Skin epidermis (tissue), 12 donors: ENCODE measurements around the gene FSCN2.

Experiments
- H3K27ac ChIP-seq, 21 experiments: fragments of 200-600 bp; sonication (generic) in 11 of 21; one replicate each; pipeline ENCODE4 v1.5.0; 2020; ENCODE audit warnings: mild to moderate bottlenecking in 3 of 21, inconsistent platforms in 2 of 21, moderate library complexity in 2 of 21
- H3K4me3 ChIP-seq, 7 experiments: fragments of 200-600 bp; sonication (generic) in 2 of 7; one replicate each; pipeline ENCODE4 v1.5.0; 2020; ENCODE audit warnings: inconsistent platforms in 2 of 7, mild to moderate bottlenecking in 2 of 7, moderate library complexity in 1 of 7

Gene FSCN2

DNA sequence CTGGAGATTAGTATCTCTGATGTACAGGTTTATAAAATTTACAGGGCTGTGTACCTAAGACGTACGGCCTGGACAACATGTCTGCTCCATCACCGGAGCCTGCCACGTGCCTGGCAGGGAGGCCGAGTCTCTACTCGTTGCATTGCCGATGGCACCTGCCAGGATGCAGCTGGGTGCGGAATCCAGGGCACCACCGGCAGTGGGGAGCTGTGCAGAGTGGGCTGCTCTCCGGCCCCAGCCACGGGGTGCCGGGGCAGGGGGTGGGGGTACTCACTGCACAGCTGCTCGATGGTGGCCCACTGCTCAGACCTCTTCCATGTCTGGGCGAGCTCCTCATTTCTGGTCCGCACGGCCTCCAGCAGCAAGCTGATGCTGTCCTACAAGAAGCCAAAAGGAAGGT lies 37.1 kb downstream of the FSCN2 start:
- peak overlapping the region in 10 of 21 experiments; percentile 38 to 91 (median 80) for H3K27ac ChIP-seq

DNA sequence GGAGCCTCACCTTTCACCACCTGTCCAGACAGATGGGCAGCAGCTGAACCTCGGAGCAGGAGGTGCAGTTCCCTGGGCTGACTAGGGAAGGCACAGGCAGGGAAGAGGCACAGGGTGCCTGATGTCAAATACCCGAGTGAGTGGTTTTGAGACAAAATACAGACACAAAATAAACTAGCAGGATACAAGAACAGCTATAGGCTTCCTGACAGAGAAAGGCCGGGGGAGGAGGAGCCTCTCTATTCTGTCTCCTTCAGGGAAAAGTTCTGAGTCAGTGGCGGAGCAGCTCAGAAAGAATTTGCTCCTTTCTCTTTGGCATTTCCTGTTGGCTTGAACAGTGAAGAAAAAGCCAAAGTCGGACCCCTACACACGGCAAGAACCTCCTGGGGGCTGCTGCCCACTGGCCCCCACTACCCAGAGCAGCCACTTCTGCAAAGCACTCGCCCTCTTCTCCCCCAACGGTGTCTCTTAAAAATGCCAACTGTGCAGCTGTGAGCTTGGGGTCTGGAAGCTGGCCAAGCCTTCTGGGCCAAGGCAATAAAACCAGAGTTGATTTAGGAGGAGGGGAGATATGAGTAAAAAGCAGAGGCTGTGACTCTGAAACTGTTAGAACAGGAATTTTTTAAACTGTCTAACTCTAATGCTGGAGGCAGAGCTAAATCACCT lies 38.4 kb downstream of the FSCN2 start:
- Histone ChIP-seq H3K27ac (peak overlapping the region in 20 of 21 experiments; percentile 17 to 91 (median 73)), H3K4me3 (peak overlapping the region in 1 of 7 experiments; percentile 4)

More for the DNA sequence above, 37.1 kb downstream of the FSCN2 start:
- no peak overlapping the region for H3K4me3 ChIP-seq

DNA sequence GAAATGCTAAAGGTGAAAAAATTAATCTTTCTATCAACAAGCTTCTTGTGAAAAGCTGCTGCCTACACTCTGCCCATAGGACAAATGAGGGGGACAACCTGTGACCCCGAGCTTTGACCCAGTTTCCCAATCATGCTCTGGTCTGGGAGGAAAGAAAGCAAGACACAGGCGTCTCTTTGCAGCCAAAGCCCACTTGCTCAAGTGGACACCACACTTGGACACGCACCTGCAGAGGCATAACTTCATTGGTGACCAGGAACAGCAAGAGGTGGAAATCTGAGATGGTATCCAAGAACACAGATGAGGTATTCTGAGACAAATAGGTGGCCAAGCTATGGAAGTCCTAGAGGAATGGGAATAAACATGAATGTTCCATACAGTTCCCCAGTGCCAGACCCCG lies 39.0 kb downstream of the FSCN2 start:
- Histone ChIP-seq H3K4me3 (no peak overlapping the region), H3K27ac (peak overlapping the region in 20 of 21 experiments; percentile 3 to 91 (median 73))

DNA sequence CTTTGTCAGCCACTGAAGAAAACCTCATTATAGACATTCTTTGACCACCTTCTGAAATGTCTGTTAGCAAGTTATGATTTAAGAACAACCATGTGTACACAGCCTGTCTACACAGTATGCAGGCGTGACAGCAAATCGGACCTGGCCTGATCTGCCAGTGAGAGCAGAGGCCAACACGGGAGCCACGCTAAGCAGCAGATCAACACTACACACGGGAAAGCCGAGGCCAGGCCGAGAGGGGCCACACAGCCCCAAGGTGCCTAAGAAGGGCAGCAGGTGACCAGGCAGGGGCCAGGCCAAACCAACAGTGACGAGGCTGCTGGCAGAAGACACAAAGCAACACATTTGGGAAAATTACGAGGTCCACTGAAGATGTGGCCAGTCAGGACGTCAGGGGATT lies 40.2 kb downstream of the FSCN2 start:
- H3K27ac ChIP-seq: peak overlapping the region in 6 of 21 experiments; percentile 10 to 85 (median 44)

DNA sequence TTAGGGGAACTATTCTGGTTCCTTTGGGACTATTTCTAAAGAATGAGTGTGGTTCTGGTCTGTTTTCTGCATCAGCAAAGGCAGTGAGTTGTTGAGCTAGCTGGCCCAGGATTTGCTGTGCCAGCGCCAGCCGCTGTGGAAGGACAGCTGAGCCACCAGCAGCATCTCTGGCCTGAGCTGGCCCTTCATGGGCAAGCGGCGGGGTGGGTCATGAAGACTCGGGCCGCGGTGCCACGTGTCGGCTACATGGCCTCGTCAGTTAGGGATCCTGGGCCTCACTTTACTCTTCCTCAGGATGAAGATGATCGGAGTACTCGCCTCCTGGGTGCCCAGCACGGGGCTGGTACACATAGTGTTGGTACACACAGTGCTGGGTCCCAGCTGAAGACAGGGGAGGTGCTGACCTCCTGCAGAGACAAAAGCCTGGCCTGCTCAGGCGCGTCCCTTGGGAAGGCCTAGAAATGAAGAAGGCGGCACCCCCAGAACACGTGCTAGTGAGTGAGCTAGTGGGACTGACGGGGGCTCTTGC lies 41.9 kb downstream of the FSCN2 start:
- no peak overlapping the region for H3K4me3 ChIP-seq
- no peak overlapping the region for H3K27ac ChIP-seq

More for the DNA sequence above, 40.2 kb downstream of the FSCN2 start:
- no peak overlapping the region for H3K4me3 ChIP-seq

DNA sequence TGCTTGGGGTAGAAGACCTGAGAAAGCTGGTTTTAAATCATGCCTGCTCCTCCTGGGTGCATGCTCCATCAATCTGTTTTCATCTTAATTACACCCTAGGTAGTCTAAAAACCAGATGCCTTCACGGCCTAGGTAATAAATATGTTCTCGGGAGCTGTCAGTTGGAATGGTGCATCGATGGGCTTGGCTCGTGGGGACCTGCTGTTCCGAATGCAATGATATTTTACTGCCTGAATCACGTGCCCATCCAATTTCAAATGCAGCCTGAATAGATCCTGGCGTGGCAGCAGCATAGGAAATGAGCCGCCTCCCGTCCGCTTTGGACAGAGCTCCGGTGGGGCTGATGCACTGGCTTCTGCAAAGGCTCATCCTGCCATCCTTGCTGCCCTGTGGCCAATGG lies 42.8 kb downstream of the FSCN2 start:
- Histone ChIP-seq H3K27ac (no peak overlapping the region), H3K4me3 (no peak overlapping the region)

DNA sequence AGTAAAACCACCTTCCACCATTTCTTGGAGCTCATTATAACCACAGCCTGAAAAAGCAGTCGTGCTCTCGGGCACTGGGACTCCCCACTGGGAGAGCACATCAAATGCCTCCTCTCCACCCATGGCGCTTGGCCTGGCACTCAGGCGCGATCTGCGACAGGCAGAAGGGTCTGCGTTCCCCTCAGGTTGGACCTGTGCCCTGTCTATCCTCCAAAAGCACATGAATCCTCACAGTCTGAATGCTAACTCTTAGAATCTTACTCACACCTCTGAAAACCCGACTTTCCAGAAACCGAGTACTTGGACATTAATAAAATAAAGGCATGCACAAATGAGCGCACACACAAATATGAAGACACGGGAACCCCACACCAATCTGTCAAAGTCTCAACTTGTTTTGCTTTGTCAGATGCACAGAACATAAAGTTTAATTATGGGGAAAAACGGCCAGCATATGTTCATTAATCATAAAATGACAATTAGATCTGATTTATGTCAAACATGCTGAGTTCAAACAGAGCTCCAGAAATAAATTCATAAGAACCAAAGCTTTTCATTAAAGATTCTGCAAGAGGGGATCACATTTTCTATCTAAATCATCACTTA lies 44.5 kb downstream of the FSCN2 start:
- Histone ChIP-seq H3K4me3 (no peak overlapping the region), H3K27ac (no peak overlapping the region)

DNA sequence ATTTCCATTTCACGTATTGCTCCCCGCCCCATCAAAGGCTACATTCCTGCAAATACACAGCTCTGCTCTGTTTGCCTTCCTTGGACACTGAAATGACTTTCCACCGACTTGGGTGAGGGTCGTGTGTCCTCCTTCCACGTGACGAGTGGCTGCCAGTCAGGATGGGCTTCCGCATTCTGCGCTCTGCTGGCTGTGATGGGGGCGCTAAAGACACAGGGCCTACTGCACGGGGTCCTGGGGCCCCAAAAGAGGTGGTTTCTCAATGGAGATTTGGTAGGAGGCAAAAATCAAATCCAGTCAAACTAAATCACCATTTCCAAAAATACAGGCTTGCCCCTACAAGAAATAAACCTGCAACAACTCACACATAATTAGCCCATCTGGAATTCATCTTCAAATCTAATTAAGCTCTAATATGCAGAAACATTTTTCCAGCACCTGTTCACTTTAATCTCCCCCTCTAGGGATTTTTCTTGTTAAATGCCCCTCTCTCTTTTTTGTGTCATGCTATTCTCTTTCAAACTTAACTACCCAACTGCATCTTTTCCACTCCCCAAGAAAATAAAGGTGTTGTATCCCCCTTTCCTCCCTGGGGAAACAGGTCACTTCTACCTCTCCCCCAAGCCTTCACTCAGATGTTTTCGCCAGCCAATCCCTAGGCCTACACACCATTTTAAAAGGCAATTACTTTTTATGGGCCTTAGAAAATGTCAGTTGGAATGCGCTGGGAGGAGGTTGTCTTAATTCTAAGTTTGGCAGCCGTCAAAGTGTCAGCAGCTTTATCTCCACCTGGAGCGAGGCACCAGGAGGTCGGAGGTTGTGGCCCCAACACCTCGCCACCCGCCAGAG lies 45.8 kb downstream of the FSCN2 start:
- H3K4me3 ChIP-seq: no peak overlapping the region
- no peak overlapping the region for H3K27ac ChIP-seq

DNA sequence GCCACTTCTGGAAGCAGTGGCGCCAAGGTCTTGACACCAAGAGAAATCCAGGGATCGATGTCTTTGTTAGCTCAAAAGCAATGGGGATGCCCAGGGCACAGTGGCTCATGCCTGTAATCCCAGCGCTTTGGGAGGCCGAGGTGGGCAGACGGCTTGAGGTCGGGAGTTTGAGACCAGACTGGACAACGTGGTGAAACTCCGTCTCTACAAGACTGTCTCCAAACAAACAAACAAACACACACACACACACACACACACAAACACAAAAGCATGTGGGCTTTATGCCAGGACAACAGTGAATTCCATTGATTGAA lies 46.4 kb downstream of the FSCN2 start:
- Histone ChIP-seq H3K27ac (peak overlapping the region in 1 of 21 experiments; percentile 14), H3K4me3 (no peak overlapping the region)

DNA sequence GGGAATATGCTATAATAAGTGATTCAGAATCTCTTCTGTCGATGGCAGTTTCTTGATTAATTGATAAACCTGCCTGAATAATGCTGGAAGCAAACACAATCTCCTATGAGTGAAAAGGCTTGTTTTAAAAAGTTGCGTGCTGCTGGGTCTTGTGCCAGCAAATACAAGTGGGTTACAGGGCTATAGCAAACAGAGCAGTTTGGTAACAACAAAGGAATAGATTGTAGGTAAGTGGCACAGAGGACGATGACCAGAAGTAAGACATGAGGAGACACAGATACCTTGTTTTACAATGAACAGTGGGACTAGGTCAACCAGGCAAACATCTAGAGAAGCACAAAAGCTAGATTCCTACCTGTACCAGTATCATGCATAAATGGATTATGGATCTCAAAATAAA lies 47.7 kb downstream of the FSCN2 start:
- no peak overlapping the region for H3K27ac ChIP-seq

DNA sequence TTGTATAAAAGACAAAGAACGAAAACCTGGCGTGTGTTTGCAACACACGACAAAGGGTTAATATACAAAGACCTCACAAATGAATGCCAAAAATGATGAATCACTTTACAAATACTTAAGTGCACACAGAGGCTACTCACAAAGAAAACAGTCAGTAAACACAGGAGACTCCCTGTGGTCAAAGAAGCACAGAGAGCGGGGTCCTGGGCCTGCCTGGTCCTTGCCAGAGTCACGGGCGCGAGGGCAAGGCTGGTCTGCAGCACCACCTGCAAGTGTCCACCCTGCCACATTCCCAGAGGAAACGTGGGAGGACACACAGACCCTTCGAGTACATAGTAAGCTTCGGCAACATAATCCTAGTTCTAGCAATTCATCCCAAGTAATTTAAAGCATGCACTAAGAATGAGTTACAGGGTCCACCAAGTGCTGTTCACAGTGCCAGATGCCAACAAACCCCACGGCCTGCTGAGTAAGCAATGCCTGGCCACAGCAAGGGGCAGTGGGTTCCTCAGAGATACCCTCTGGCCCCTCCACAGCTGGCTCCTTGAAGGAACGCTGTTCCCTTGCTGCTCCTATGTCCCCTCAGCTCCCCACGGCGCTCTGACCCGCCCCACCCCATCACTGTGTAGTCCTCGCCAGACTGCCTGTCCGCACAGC lies 48.6 kb downstream of the FSCN2 start:
- Histone ChIP-seq H3K4me3 (no peak overlapping the region), H3K27ac (peak overlapping the region in 14 of 21 experiments; percentile 21 to 79 (median 39))

More for the DNA sequence above, 47.7 kb downstream of the FSCN2 start:
- no peak overlapping the region for H3K4me3 ChIP-seq

DNA sequence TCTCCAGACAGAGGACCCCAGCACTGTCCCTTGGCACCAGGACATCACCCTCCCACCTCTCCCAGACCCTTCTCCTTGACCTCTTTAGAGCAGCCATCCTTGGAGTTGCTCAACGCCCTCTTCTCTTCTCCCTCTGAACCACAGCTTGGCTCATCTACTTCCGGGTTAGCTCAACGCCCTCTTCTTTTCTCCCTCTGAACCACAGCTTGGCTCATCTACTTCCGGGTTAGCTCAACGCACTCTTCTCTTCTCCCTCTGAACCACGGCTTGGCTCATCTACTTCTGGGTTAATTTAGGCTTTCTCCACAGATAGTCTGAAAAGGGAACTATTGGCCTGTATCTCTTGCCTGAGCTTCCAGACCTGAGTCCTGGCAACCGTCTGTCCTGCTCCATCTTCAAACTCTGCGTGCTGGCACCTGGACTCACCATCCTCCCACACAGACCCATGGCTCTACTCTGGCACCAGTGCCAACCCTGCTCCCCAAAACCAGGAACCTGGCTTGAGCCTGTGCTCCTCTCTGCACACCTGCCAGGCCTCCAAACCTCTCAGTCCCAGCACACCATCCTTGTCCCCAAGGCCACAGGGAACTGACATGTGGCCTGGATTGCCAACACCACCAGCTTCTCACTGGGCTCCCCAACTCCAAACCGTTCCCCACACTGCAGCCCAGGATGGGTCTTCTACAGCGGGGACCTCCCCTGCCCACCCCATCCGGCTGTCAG lies 49.3 kb downstream of the FSCN2 start:
- Histone ChIP-seq H3K27ac (peak overlapping the region in 14 of 21 experiments; percentile 21 to 79 (median 39)), H3K4me3 (no peak overlapping the region)

DNA sequence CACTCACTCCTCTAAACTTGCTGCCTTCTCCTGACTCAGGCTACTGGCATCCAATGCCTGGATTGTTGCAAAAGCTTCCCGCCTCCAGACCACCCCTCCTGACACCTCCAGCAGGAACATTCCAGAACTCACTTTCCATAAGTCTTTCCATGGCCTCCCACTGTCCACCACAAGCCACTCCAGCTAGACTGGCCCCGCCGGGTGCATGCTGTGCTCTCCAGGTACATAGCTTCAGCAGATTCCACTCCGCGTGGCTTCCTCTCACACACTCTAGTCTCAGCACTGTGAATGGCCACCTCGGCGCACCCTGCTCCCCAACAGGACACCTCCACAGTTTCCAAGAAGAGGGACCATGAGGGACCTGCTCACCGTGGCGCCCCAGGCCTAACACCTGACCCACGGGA lies 49.9 kb downstream of the FSCN2 start:
- no peak overlapping the region for H3K4me3 ChIP-seq
- peak overlapping the region in 1 of 21 experiments; percentile 58 for H3K27ac ChIP-seq

DNA sequence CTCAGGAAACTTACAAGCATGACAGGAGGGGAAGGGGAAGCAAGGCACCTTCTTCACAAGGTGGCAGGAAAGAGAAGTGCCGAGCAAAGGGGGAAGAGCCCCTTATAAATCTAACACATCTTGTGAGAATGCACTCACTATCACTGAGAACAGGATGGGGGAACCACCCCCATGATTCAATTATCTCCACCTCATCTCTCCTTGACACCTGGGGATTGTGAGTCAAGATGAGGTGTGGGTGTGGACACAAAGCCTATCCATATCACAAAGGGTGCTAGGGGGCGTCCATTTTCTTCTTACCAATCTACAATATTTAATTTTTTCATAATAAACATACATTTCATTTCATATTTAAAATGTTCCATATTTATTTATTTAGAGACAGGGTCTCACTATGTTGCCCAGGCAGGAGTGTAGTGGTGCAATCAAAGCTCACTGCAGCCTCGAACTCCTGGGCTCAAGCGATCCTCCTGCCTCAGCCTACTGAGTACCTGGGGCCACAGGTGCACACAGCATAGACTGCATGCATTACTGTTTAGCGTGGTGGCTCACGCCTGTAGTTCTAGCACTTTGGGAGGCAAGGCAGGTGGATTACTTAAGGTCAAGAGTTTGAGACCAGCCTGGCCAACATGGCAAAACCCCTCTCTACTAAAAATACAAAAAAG lies 50.5 kb downstream of the FSCN2 start:
- no peak overlapping the region for H3K27ac ChIP-seq
- no peak overlapping the region for H3K4me3 ChIP-seq

DNA sequence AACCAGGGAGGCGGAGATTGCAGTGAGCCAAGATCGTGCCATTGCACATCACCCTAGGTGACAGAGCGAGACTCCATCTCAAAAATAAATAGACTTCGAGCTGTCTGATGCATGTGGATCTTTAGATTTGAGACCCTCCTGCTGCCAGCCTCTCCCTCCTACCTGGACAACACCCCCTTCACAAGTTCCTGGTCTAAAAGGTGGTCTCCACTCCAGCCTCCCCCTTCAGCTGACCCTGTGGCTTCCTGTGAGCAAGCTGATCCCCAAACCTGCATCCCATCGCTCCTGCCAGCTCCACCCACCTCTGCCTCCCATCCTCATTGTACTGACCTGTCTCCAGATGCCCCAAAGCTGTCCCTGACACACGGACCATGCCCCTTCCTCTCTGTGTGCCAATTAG lies 51.1 kb downstream of the FSCN2 start:
- Histone ChIP-seq H3K4me3 (no peak overlapping the region), H3K27ac (no peak overlapping the region)

DNA sequence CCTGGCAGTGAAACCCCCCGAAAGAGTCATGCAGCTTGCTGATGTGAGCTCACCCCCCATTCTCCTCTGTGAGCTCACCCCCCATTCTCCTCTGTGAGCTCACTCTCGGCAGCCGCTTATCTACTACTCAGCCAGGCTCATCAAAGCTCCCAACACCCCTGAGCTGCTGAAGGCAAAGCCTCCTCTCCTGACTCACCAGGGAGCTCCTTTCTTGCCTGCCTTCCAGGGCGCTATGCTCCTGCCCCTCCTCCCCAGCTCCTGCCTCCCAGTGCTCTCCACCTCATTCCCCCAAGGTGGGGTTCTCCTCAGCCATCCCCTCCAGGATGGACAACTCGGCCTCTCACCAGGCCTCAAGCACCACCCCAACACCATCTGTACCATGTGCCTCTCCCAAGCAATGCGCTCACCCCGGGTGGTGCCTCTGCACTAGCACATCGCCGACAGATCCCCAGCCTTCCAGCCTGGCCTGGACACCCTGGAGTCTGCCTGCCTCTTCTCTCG lies 51.7 kb downstream of the FSCN2 start:
- Histone ChIP-seq H3K27ac (no peak overlapping the region), H3K4me3 (no peak overlapping the region)

DNA sequence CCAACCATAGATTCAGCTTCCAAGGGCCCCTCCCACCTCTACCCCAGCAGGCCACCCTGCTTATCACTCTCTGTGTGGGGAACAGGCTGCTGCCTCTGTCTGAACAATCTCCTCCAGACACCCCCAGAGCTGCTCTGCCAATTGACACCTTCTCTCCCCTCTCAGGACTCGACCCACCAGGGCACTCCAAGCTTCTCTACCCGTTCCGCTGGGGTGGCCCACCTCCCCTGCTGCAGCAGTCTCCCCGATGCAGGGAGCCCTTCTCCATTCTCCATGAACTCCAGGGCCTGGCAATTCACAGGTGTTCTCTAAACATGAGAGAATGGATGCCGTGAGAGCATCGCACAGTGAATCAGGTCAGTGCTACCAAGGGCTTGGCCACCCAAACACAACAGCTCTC lies 52.3 kb downstream of the FSCN2 start:
- no peak overlapping the region for H3K27ac ChIP-seq
- no peak overlapping the region for H3K4me3 ChIP-seq

DNA sequence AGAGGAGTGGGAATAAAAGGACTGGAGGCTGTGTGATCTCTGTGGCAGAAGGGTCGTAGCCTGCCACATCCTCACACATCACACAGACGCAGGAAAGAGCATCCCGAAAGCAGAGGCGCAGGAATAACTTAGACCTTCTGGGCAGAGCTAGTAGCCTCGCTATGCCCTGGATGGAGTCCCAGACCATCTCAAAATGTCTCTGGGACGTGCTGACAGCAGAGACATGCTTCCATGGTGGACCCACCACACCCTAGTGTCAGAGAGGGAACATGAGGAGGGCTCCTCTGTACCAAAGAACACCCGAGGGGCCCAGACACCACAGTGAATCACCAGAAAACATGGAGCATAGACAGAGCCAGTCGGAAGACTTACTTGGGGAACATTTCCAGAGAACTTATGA lies 53.6 kb downstream of the FSCN2 start:
- Histone ChIP-seq H3K4me3 (no peak overlapping the region), H3K27ac (peak overlapping the region in 2 of 21 experiments; percentile 0 to 10)

DNA sequence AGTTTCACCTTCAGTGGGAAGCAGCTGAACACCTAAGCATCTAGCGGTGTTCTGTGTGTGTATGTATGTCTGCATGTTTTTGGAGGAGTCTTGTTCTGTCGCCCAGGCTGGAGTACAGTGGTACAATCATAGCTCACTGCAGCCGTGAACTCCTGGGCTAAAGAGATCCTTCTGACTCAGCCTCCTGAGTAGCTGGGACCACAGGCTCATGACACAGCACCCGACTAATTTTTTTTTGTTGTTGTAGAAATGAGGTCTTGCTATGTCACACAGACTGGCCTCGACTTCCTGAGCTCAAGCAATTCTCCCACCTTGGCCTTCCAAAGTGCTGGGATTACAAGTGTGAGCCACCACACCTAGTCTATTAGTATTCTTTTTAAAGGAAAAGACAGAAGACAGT lies 54.2 kb downstream of the FSCN2 start:
- Histone ChIP-seq H3K27ac (no peak overlapping the region), H3K4me3 (no peak overlapping the region)
